Ascending aorta (tissue), 2 donors: ENCODE results near the gene FLACC1. TPM values are rescaled to one million over a fixed set of nuclear protein-coding genes. Genes with fewer than 3 reads are reported as not detected.

ENCODE experiments used
- DNase-seq, 2 donors: peaks; one replicate each; pipeline ENCODE4 v3.0.0-alpha.2; 2019; ENCODE audit warnings: low spot score in 2 of 2
- H3K27ac ChIP-seq, 2 donors: fragments of 200-600 bp; sonication (generic); one replicate each; pipeline ENCODE4 v1.5.1; 2016 to 2017; ENCODE audit warnings: mild to moderate bottlenecking in 1 of 2
- H3K27me3 ChIP-seq: fragments of 200-600 bp; sonication (generic); one replicate; pipeline ENCODE4 v1.5.1; 2017
- H3K36me3 ChIP-seq, 2 donors: fragments of 200-600 bp; sonication (generic); one replicate each; pipeline ENCODE4 v1.5.1; 2016
- H3K4me1 ChIP-seq, 2 donors: fragments of 200-600 bp; sonication (generic); one replicate each; pipeline ENCODE4 v1.5.1; 2016 to 2017; ENCODE audit warnings: mild to moderate bottlenecking in 1 of 2
- H3K4me3 ChIP-seq, 2 donors: fragments of 200-600 bp; sonication (generic); one replicate each; pipeline ENCODE4 v1.5.1; 2016 to 2017; ENCODE audit warnings: mild to moderate bottlenecking in 1 of 2
- H3K9me3 ChIP-seq, 2 donors: fragments of 200-600 bp; sonication (generic); one replicate each; pipeline ENCODE4 v1.5.1; 2016
- CTCF ChIP-seq, 3 experiments: fragments of 200-600 bp in 2 of 3; fragments of 450-650 bp in 1 of 3; sonication (generic) in 2 of 3; IDR thresholded peaks; one replicate each; pipeline ENCODE4 v1.5.1; 2016 to 2019; ENCODE audit warnings: antibody characterized with exemption in 3 of 3, mild to moderate bottlenecking in 1 of 3, moderate library complexity in 1 of 3
- intact Hi-C: fragments of 100-400 bp; cut with DNase I; formaldehyde crosslinking; loops from one replicate; pipeline ENCODE4 v1.15.1; 2023
- total RNA-seq: library from RNA; depleted of rRNA; stranded (reverse); fragments of >200 nt; gene quantifications from one replicate; pipeline ENCODE4 v1.1.0, GENCODE V29; 2016

FLACC1 gene
- total RNA-seq, 1 donor from 2014 or later: 0.32 TPM

DNA sequence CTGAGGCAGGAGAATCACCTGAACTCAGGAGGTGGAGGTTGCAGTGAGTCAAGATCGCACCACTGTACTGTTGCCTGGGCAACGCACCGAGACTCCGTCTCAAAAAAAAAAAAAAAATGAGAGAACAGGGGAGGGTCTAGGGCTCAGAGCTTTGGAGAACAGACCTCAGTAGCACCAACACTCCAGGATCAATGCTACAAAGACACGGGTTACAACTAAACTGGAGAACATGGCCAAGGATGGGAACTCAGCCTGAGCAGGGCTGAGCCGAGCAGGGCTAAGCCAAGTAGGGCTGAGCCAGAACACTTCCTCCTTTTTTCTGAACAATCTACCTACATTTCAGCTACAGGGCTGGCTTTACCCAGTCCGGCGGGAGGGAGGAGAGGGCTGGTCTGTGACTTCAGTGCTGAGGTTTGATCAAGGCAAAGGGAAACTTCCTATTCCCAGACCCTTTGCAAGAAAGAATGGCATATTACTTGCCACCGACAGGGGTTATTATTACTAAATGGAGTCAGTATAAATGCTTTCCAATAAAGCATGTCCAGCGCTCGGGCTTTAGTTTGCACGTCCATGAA lies 99.7 kb downstream of the FLACC1 start:
- TF ChIP-seq CTCF (IDR thresholded peaks at IDR 0.05): peak in 1 of 3 experiments; percentile 3
- Histone ChIP-seq H3K4me1 (peaks cover 2 to 15% of the 10 kb centered on the region in 2 donors), H3K36me3 (no peaks in the 10 kb centered on the region), H3K27ac (peak overlapping the region; percentile 84 to 87), H3K4me3 (peak overlapping the region; percentile 71 to 72), H3K9me3 (no peaks in the 10 kb centered on the region), H3K27me3 (no peaks in the 10 kb centered on the region)
- DNase-seq: peak in 1 of 2 donors; percentile 66
- intact Hi-C loops: loop anchor here (5.0 kb wide), 1 partner anchor 195 kb away; the partner anchor contains the start of genes STRADB and TRAK2

DNA sequence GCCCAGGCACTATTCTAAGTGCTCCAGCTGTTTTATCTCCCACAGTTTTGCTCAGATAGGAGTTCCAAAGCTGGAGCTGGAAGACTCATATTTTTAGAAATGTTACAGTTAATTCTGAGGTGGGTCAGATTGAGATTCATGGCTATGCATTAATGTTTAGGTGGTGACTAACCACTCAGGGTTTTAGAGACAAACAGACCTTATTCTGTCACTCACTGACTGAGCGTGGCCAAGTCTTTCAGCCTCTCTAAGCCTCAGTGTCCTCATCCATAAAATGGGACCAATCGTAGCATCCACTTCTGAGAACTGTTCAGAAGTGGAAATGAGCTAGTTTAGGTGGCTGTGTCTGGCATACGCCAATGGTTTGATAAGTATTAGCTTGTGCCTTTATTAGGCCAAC lies 101.1 kb downstream of the FLACC1 start:
- intact Hi-C loops: loop anchor here (5.0 kb wide), 1 partner anchor 196 kb away; the partner anchor contains the start of genes STRADB and TRAK2
- no peaks in the 10 kb centered on the region for H3K27me3 ChIP-seq

GRCh38 chr2:201255408-201256033 lies 101.6 kb downstream of the FLACC1 start:
- Histone ChIP-seq H3K4me1 (peaks cover 2 to 12% of the 10 kb centered on the region in 2 donors), H3K36me3 (no peaks in the 10 kb centered on the region), H3K9me3 (no peaks in the 10 kb centered on the region), H3K27ac (no peak overlapping the region), H3K4me3 (no peak overlapping the region), H3K27me3 (no peaks in the 10 kb centered on the region)
- intact Hi-C loops: loop anchor here (5.0 kb wide), 1 partner anchor 197 kb away; the partner anchor contains the start of genes STRADB and TRAK2
- no peak for DNase-seq
- TF ChIP-seq CTCF (IDR thresholded peaks at IDR 0.05): no peak

More for the DNA sequence above, 101.1 kb downstream of the FLACC1 start:
- peaks cover 2 to 12% of the 10 kb centered on the region in 2 donors for H3K4me1 ChIP-seq
- H3K27ac ChIP-seq: no peak overlapping the region
- no peak for DNase-seq
- no peaks in the 10 kb centered on the region for H3K9me3 ChIP-seq
- no peak overlapping the region for H3K4me3 ChIP-seq
- no peaks in the 10 kb centered on the region for H3K36me3 ChIP-seq
- no peak for TF ChIP-seq CTCF (IDR thresholded peaks at IDR 0.05)

DNA sequence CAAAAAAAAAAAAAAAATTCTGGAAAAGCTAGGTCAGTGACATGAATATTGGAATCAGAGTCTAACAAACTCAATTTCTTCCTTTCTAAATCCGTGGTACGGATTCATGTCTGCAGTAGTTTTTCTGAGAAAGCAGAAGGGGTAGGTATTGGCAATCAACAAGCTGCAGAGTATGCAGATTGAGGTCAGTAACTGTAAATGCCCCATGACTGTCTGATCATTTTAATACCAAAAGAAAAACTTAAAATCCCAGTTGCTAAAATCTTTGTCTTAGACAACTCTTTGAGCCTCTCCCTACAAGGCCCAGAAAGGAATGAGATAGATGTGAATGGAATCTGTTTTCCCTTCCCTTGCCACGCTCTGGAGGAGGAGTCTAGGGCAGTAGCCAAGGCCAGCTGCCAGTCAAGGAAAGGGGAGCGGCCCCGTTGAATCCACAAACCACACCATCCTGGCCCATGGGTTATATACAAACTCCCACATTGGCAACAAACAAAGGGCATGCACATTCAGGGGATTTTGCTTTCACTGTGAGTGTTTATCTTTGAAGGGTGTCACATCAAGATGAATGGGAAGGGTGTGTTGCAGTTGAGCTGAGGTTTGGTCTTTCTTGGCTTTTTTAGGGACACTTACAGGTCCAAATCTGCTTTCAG lies 102.9 kb downstream of the FLACC1 start:
- no peak for DNase-seq
- Histone ChIP-seq H3K4me3 (no peak overlapping the region), H3K27me3 (no peaks in the 10 kb centered on the region), H3K4me1 (peaks cover 0 to 5% of the 10 kb centered on the region in 2 donors), H3K27ac (no peak overlapping the region), H3K9me3 (no peaks in the 10 kb centered on the region), H3K36me3 (no peaks in the 10 kb centered on the region)
- intact Hi-C loops: no loop called here
- TF ChIP-seq CTCF (IDR thresholded peaks at IDR 0.05): no peak

DNA sequence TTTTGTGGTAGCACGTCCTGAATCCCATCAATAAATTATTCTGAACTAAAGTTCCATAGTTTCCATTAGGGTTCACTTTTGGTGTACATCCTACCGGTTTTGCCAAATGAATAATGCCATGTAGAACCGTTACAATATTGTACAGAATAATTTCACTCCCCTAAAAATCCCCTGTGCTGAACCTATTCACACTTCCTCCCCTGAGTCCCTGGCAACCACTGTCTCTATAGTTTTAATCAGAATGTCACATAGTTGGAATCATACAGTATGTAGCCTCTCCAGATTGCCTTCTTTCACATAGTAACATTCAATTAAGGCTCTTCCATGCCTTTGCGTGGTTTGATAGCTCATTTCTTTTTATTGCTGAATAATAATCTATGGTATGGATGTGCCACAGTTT lies 106.4 kb downstream of the FLACC1 start:
- no peak for DNase-seq
- H3K27me3 ChIP-seq: no peaks in the 10 kb centered on the region
- H3K9me3 ChIP-seq: no peaks in the 10 kb centered on the region
- intact Hi-C loops: no loop called here
- TF ChIP-seq CTCF (IDR thresholded peaks at IDR 0.05): no peak
- H3K36me3 ChIP-seq: no peaks in the 10 kb centered on the region
- no peak overlapping the region for H3K27ac ChIP-seq
- no peak overlapping the region for H3K4me3 ChIP-seq
- H3K4me1 ChIP-seq: no peaks in the 10 kb centered on the region
